Activated CD4-positive, alpha-beta T cell treated with anti-CD3 and anti-CD28 coated beads for 36 hours (primary cell): Measurements from ENCODE around the gene TWSG1. TPM values are rescaled to one million over a fixed set of nuclear protein-coding genes. Genes with fewer than 3 reads are reported as not detected.
A peak's percentile ranks its signal among the peaks of the same experiment; 100 is the strongest.

Experiments used
- ATAC-seq: fragments of 200-7000 bp; cut with Tn5 transposase; one replicate; pipeline ENCODE4 v1.10.0; 2021; ENCODE audit warnings: mild to moderate bottlenecking, moderate library complexity
- CTCF ChIA-PET: fragments of 350-600 bp; sonication (Branson Sonifier 250); formaldehyde crosslinking; loops from one replicate; lab custom pipeline; 2021; ENCODE audit warnings: antibody characterized with exemption; lab: Charles Lee
- POLR2A ChIA-PET: fragments of 350-600 bp; sonication (Branson Sonifier 250); formaldehyde crosslinking; loops from one replicate; lab custom pipeline; 2021; ENCODE audit warnings: antibody characterized with exemption, inconsistent platforms; lab: Charles Lee
- DNase-seq: peaks from one replicate; pipeline ENCODE4 v3.0.0-alpha.2; 2020
- H3K27ac Mint-ChIP-seq: one replicate; pipeline ENCODE4 v1.8.0; 2021; ENCODE audit warnings: mixed read lengths
- H3K27me3 Mint-ChIP-seq: one replicate; pipeline ENCODE4 v1.8.0; 2021; ENCODE audit warnings: mixed read lengths
- H3K36me3 Mint-ChIP-seq: one replicate; pipeline ENCODE4 v1.8.0; 2021; ENCODE audit warnings: low read depth, mixed read lengths
- H3K4me1 Mint-ChIP-seq: one replicate; pipeline ENCODE4 v1.8.0; 2021; ENCODE audit warnings: mixed read lengths
- H3K4me3 Mint-ChIP-seq: one replicate; pipeline ENCODE4 v1.8.0; 2021; ENCODE audit warnings: mild to moderate bottlenecking, moderate library complexity, mixed read lengths
- H3K9me3 Mint-ChIP-seq: one replicate; pipeline ENCODE4 v1.8.0; 2021; ENCODE audit warnings: low read depth, mixed read lengths
- intact Hi-C, 2 experiments: fragments of 100-400 bp; cut with DNase I in 1 of 2; cut with micrococcal nuclease in 1 of 2; formaldehyde crosslinking; loops; one replicate each; pipeline versions ENCODE4 v1.14.2 to v1.15.1; 2022 to 2024; cut with DNase I, micrococcal nuclease
- total RNA-seq, 2 experiments: library from RNA; stranded (reverse); gene quantifications; one replicate each; pipeline ENCODE4 v1.2.3, GENCODE V29; 2021

Gene TWSG1
- total RNA-seq, 2 experiments from 2014 or later: 7.9 to 8.8 TPM

DNA sequence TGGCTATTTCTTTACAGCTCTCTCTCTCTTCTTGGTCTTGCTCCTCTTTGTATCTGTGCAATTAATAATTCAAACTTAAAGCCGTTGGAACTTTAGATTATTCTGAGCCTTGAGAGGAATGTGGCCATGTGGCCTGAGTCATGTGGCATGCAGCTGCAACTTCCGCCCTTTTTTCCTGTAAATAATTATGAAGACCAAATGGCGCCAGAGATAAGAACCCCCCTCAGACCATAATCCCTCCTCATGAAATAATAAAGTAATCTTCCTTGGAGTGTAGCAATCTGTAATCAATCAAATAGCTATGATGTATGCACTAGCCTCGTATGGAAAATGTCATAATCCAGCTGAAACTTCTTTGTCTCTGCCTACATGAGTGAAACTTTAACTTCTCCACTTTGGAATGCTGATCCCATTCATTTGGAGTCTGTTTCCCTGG lies 13.5 kb upstream of the TWSG1 start:
- Mint-ChIP-seq H3K27ac (no peak overlapping the region), H3K27me3 (peaks cover 14% of the 10 kb centered on the region), H3K9me3 (peaks cover 4% of the 10 kb centered on the region), H3K36me3 (peaks cover 3% of the 10 kb centered on the region), H3K4me3 (no peak overlapping the region), H3K4me1 (no peaks in the 10 kb centered on the region)
- intact Hi-C loops: no loop called here
- ChIA-PET POLR2A (no interaction called here), CTCF (interaction anchor here (0.6 kb wide), 1 partner anchor 50 kb away, joined by 3 read pairs; no protein-coding TSS in a partner anchor)
- ATAC-seq: no peak
- DNase-seq: no peak

GRCh38 chr18:9321736-9322135 lies 12.8 kb upstream of the TWSG1 start:
- ATAC-seq: no peak
- peaks cover 4% of the 10 kb centered on the region for H3K9me3 Mint-ChIP-seq
- H3K27me3 Mint-ChIP-seq: peaks cover 14% of the 10 kb centered on the region
- H3K27ac Mint-ChIP-seq: no peak overlapping the region
- no peak for DNase-seq
- no peaks in the 10 kb centered on the region for H3K4me1 Mint-ChIP-seq
- H3K36me3 Mint-ChIP-seq: peaks cover 3% of the 10 kb centered on the region
- intact Hi-C loops: no loop called here
- no peak overlapping the region for H3K4me3 Mint-ChIP-seq
- ChIA-PET CTCF (no interaction called here), POLR2A (no interaction called here)

GRCh38 chr18:9322744-9323143 lies 11.8 kb upstream of the TWSG1 start:
- ChIA-PET CTCF (no interaction called here), POLR2A (no interaction called here)
- Mint-ChIP-seq H3K4me3 (no peak overlapping the region), H3K36me3 (peaks cover 3% of the 10 kb centered on the region), H3K9me3 (peaks cover 4% of the 10 kb centered on the region), H3K4me1 (no peaks in the 10 kb centered on the region), H3K27me3 (peaks cover 14% of the 10 kb centered on the region), H3K27ac (no peak overlapping the region)
- no peak for DNase-seq
- intact Hi-C loops: no loop called here
- no peak for ATAC-seq

- CTCF ChIA-PET: no interaction called here
- Mint-ChIP-seq H3K4me1 (no peaks in the 10 kb centered on the region), H3K9me3 (peaks cover 8% of the 10 kb centered on the region), H3K27ac (no peak overlapping the region), H3K36me3 (peaks cover 3% of the 10 kb centered on the region), H3K27me3 (peaks cover 12% of the 10 kb centered on the region), H3K4me3 (no peak overlapping the region)
- ATAC-seq (no peak), DNase-seq (no peak)
- intact Hi-C loops: no loop called here
- POLR2A ChIA-PET: no interaction called here
Observed at GRCh38 chr18:9323750-9324445, 10.7 kb upstream of the TWSG1 start.

DNA sequence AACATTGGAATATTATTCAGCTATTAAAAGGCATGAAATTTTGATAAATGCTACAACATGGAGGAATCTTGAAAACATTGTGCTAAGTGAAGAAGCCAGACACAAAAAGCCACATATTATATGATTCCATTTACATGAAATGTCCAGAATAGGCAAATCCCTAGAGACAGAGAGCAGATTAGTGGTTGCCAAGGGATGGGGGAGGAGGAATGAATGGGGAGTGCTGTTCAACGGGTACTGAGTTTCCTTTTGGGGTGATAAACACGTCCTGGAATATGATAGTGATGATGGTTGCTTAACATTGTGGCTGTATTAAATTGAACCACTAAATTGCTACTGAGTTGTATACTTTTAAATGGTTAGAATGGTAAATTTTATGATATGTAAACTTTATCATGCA lies 8.9 kb upstream of the TWSG1 start:
- Mint-ChIP-seq H3K4me3 (no peak overlapping the region), H3K27ac (no peak overlapping the region), H3K27me3 (peaks cover 12% of the 10 kb centered on the region), H3K4me1 (no peaks in the 10 kb centered on the region), H3K9me3 (peaks cover 4% of the 10 kb centered on the region), H3K36me3 (no peaks in the 10 kb centered on the region)
- DNase-seq: no peak
- ChIA-PET POLR2A (no interaction called here), CTCF (no interaction called here)
- intact Hi-C loops: no loop called here
- ATAC-seq: no peak

- peaks cover 4% of the 10 kb centered on the region for H3K9me3 Mint-ChIP-seq
- ChIA-PET POLR2A (no interaction called here), CTCF (no interaction called here)
- ATAC-seq: no peak
- H3K27ac Mint-ChIP-seq: no peak overlapping the region
- intact Hi-C loops: no loop called here
- H3K36me3 Mint-ChIP-seq: no peaks in the 10 kb centered on the region
- H3K4me3 Mint-ChIP-seq: no peak overlapping the region
- H3K27me3 Mint-ChIP-seq: peaks cover under 1% of the 10 kb centered on the region
- no peak for DNase-seq
- H3K4me1 Mint-ChIP-seq: peaks cover under 1% of the 10 kb centered on the region
Observed at GRCh38 chr18:9328776-9329175, 5.8 kb upstream of the TWSG1 start.

DNA sequence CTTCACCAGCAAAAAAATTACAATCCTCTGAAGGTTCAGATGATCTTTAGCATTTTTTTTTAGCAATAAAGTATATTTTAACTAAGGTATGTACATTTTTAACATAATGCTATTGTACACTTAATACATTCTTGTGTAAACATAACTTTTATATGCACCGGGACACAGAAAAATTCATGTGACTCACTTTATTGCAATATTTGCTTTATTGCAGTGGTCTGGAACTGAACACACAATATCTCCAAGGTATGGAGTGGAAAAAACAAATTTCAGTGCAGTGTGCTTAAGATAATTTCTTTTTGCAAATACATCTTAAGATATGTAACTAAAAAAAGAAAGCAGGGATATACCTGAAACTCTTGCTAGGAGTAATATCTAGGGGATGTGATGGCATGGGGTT lies 5.1 kb upstream of the TWSG1 start:
- CTCF ChIA-PET: interaction anchor here (1.1 kb wide), 1 partner anchor 187 kb away, joined by 3 read pairs; no protein-coding TSS in a partner anchor
- Mint-ChIP-seq H3K27ac (no peak overlapping the region), H3K36me3 (no peaks in the 10 kb centered on the region), H3K27me3 (peaks cover 3% of the 10 kb centered on the region), H3K9me3 (peaks cover 4% of the 10 kb centered on the region), H3K4me3 (no peak overlapping the region), H3K4me1 (peaks cover 3% of the 10 kb centered on the region)
- DNase-seq (no peak), ATAC-seq (no peak)
- POLR2A ChIA-PET: no interaction called here
- intact Hi-C loops: no loop called here

DNA sequence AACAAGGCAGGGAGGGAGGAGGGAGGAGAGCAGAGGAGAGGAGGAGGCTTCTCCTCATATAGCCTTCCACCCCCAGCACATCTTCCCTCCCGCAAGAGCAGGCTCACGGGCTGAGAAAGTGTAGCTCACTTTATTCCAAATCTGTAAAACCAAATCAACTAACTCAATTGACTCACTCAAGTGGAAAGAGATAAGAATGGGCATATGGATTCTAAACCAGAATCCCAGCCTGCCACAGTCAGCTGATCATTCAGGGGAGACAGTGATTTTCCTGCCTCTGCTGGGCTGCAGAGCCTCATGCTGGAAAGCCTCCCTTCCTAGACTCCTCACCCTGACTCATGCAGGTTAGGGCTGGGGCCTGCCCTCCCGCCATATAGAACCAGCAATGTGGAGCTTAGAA lies 4.2 kb upstream of the TWSG1 start:
- CTCF ChIA-PET: interaction anchor here (1.1 kb wide), 1 partner anchor 186 kb away, joined by 3 read pairs; no protein-coding TSS in a partner anchor
- POLR2A ChIA-PET: interaction anchor here (0.6 kb wide), 1 partner anchor 234 kb away, joined by 4 read pairs; no protein-coding TSS in a partner anchor
- H3K4me1 Mint-ChIP-seq: peaks cover 6% of the 10 kb centered on the region
- no peak overlapping the region for H3K4me3 Mint-ChIP-seq
- H3K27ac Mint-ChIP-seq: no peak overlapping the region
- H3K27me3 Mint-ChIP-seq: peaks cover 3% of the 10 kb centered on the region
- no peaks in the 10 kb centered on the region for H3K36me3 Mint-ChIP-seq
- peaks cover 4% of the 10 kb centered on the region for H3K9me3 Mint-ChIP-seq
- intact Hi-C loops: loop anchor here (5.0 to 10.0 kb wide), 4 partner anchors 258 to 626 kb away; partner anchors contain the start of genes MTCL1 (in 1 of the 2), PPP4R1 (in 1 of the 2) and RAB31 (in 1 of the 2)
- no peak for ATAC-seq
- DNase-seq: no peak

DNA sequence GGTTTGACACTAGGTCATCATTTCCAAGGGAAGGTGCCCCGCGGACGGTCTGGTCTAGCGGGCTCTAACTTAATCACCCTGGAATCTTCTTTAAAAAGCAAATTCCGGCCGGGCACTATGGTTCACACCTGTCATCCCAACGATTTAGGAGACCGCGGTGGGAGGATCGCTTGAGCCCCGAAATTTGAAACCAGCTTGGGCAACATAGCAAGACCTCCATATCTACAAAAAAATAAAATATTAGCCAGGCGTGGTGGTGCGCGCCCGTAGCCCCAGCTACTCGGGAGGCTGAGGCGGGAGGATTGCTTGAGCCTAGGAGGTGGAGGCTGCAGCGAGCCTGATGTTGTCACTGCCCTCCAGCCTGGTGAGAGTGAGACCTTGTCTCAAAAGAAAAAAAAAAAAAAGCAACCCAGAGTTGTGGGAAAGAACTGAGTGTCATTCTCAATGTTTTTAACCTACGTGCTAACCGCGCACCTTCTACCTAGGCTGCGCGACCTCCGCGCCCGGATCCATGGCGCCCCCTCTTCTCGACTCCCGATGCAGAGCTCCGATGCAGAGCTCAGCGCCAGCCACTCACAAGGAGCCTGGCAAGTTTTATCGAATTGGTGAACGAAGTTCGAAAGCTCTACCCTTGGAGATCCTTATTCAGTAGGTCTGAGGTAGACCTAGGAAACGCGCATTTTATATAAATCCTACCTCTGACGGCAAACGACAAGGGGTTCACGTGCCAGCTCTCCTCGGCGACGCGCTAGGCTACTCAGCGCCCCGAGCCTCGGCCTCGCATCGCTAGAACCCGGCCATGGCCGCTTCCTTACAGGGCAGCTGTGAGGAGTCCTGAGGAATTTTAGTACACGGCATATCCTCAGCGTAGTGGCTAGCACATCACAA lies 888 bp upstream of the TWSG1 start:
- peak; percentile 52 for ATAC-seq
- Mint-ChIP-seq H3K27ac (peak overlapping the region; percentile 67), H3K4me1 (peaks cover 22% of the 10 kb centered on the region), H3K27me3 (peaks cover 3% of the 10 kb centered on the region), H3K9me3 (peaks cover under 1% of the 10 kb centered on the region), H3K36me3 (peaks cover 5% of the 10 kb centered on the region), H3K4me3 (peak overlapping the region; percentile 82)
- CTCF ChIA-PET: interaction anchor here (0.6 to 1.1 kb wide), 3 partner anchors 20 to 186 kb away, joined by 3 to 4 read pairs (median 4); no protein-coding TSS in a partner anchor
- POLR2A ChIA-PET: interaction anchor here (0.6 to 1.2 kb wide), 3 partner anchors 70 to 580 kb away, joined by 3 to 9 read pairs (median 4); partner anchors contain the start of gene VAPA
- peak; percentile 47 for DNase-seq
- intact Hi-C loops: loop anchor here (1.0 to 10.0 kb wide), 16 partner anchors 71 to 725 kb away; partner anchors contain the start of genes MTCL1 (in 2 of the 2), PPP4R1 (in 2 of the 2), RALBP1 (in 2 of the 2) and NDUFV2 (in 1 of the 2)

DNA sequence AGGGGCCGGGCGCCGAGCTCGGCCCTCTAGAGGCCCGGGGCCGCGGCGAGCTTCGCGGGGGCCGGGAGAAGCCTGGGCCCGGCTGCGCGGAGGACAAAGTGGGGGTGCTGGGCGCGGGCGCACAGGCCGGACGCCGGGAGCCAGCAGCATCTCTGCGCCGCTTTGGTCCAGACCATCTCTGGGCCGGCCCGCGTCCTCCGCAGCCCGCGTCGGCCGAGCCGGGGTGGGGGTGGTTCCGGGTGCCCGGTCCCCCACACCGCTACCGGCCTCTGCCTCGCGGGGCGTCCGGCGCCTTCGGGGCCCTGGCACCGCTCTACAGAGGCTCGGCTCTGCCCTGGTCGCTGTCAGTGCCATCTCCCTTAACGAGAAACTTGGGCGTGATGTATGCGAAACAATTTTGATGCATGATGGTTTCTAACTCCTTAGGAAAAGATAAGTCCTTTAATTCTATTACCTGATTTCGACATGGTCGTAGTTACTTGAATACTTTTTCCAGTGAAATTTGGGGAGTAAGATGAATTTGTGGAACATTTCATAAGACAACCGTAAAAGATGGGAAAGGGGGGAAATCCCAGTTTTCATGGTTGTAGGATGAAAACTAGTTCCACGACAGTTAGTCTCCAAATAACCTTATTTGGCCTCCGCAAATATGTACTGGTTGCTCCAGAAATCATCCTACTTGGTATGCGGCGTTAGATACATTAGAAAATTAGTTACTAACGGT lies 562 bp downstream of the TWSG1 start:
- peak; percentile 61 for DNase-seq
- CTCF ChIA-PET: interaction anchor here (0.7 to 1.5 kb wide), 3 partner anchors 12 to 183 kb away, joined by 3 read pairs; no protein-coding TSS in a partner anchor

More for the DNA sequence above, 562 bp downstream of the TWSG1 start:
- intact Hi-C loops: loop anchor here (1.0 to 10.0 kb wide), 18 partner anchors 70 to 726 kb away; partner anchors contain the start of genes MTCL1 (in 2 of the 2), PPP4R1 (in 2 of the 2), RALBP1 (in 2 of the 2) and ANKRD12 (in 1 of the 2)
- peaks cover 5% of the 10 kb centered on the region for H3K36me3 Mint-ChIP-seq
- H3K4me3 Mint-ChIP-seq: peak overlapping the region; percentile 82
- H3K9me3 Mint-ChIP-seq: no peaks in the 10 kb centered on the region
- H3K27me3 Mint-ChIP-seq: peaks cover 3% of the 10 kb centered on the region
- POLR2A ChIA-PET: interaction anchor here (1.2 kb wide), 1 partner anchor 578 kb away, joined by 4 read pairs; the partner anchor contains the start of gene VAPA
- H3K27ac Mint-ChIP-seq: peak overlapping the region; percentile 58
- peaks cover 22% of the 10 kb centered on the region for H3K4me1 Mint-ChIP-seq
- ATAC-seq: peak; percentile 53
